ENCODE measurements around the gene GPR55. TPM values are rescaled to one million over a fixed set of nuclear protein-coding genes. Genes with fewer than 3 reads are reported as not detected.

Gene GPR55
- total RNA-seq, 1 experiment from 2014 or later = not detected

GRCh38 chr2:230896346-230897115 is 28.5 kb downstream of the GPR55 start (continued):
- no peak for TF ChIP-seq ZSCAN18 (CRISPR knock-in tag; IDR thresholded peaks at IDR 0.05)

- no peak for TF ChIP-seq ZNF671 (CRISPR knock-in tag; IDR thresholded peaks at IDR 0.05)
- TF ChIP-seq AFF4 (CRISPR knock-in tag; IDR thresholded peaks at IDR 0.05; ENCODE audit: borderline replicate concordance) = no peak
- TF ChIP-seq ATF3 (CRISPR knock-in tag; conservative IDR thresholded peaks at IDR 0.05) = no peak
- no peak for TF ChIP-seq SMAD4 (CRISPR knock-in tag; IDR thresholded peaks at IDR 0.05)
- Mint-ChIP-seq H3K4me3 (no peak overlapping the region), H3K27ac (no peak overlapping the region), H3K9me3 (no peaks in the 10 kb centered on the region), H3K27me3 (ENCODE audit: low read depth) (no peaks in the 10 kb centered on the region; the same call in 1 of the 2 replicates), H3K4me1 (peaks cover 35% of the 10 kb centered on the region), H3K36me3 (no peaks in the 10 kb centered on the region)
- ChIA-PET POLR2A (no interaction called here), CTCF (interaction anchor here (1.2 kb wide), 1 partner anchor 18 kb away, joined by 3 read pairs; no protein-coding TSS in a partner anchor)
- ATAC-seq = no peak
- DNase-seq (ENCODE audit: low spot score) = peak; percentile 4
These were observed 29.3 kb downstream of the GPR55 start for GRCh38 chr2:230895536-230896345.

- POLR2A ChIA-PET = no interaction called here
- no peak overlapping the region for H3K4me3 Mint-ChIP-seq
- peak overlapping the region; percentile 8; the same call in 1 of the 2 replicates for H3K27ac Mint-ChIP-seq
- no peaks in the 10 kb centered on the region for H3K36me3 Mint-ChIP-seq
- CTCF ChIA-PET = interaction anchor here (1.2 to 3.1 kb wide), 4 partner anchors 8 to 30 kb away, joined by 3 to 14 read pairs (median 7); partner anchors contain the start of gene GPR55
- ATAC-seq (no peak), DNase-seq (ENCODE audit: low spot score) (peak; percentile 9)
- H3K9me3 Mint-ChIP-seq = no peaks in the 10 kb centered on the region
- H3K27me3 Mint-ChIP-seq (ENCODE audit: low read depth) = no peaks in the 10 kb centered on the region; the same call in 1 of the 2 replicates
- H3K4me1 Mint-ChIP-seq = peaks cover 23% of the 10 kb centered on the region
- TF ChIP-seq ZNF423 (CRISPR knock-in tag; IDR thresholded peaks at IDR 0.05) (no peak), SMAD4 (CRISPR knock-in tag; IDR thresholded peaks at IDR 0.05) (no peak), CTCF (IDR thresholded peaks at IDR 0.05) (no peak), ATF2 (CRISPR knock-in tag; IDR thresholded peaks at IDR 0.05; ENCODE audit: borderline replicate concordance, low read depth) (no peak), AFF4 (CRISPR knock-in tag; IDR thresholded peaks at IDR 0.05; ENCODE audit: borderline replicate concordance) (no peak), FOXP1 (CRISPR knock-in tag; IDR thresholded peaks at IDR 0.05; ENCODE audit: borderline replicate concordance) (no peak), STAT6 (CRISPR knock-in tag; conservative IDR thresholded peaks at IDR 0.05; ENCODE audit: low read depth) (no peak)
These were observed 30.9 kb downstream of the GPR55 start for GRCh38 chr2:230893841-230894781.

Data from WTC11 (cell line).